Measurements from ENCODE around the gene HOMER2. TPM values are rescaled to one million over a fixed set of nuclear protein-coding genes. Genes with fewer than 3 reads are reported as not detected.

The HOMER2 gene
- total RNA-seq, 1 donor from 2014 or later = 21.0 TPM

DNA sequence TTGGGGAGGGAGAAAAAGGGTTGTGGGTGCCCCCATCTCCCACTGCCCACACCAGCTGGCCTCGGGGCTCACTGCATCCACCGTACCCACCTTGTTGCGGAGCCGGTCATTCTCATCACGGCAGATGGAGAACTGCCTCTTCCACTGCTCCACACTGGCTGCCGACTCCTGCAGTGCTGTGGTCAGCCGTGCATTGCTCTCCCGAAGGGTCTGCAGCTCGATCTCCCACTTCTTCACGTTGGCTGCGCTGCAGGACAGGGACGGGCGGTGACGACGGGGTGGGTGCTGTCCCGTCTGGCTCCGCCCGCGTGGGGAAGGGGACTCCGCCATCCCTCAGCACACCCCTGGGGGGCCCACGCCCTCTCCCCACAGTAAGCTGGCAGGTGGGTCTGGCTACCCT, 98.0 kb downstream of the HOMER2 start:
- peaks cover 5% of the 10 kb centered on the region for H3K4me1 Mint-ChIP-seq (ENCODE audit: low read depth)
- H3K9me3 Mint-ChIP-seq (ENCODE audit: low read depth) = no peaks in the 10 kb centered on the region
- no peak for DNase-seq (ENCODE audit: low spot score, unreplicated experiment)
- no peak overlapping the region for H3K4me3 Mint-ChIP-seq (ENCODE audit: low read depth)
- no peak overlapping the region for H3K27ac Mint-ChIP-seq
- H3K36me3 Mint-ChIP-seq (ENCODE audit: insufficient read depth) = no peaks in the 10 kb centered on the region
- TF ChIP-seq, protein P1, sequence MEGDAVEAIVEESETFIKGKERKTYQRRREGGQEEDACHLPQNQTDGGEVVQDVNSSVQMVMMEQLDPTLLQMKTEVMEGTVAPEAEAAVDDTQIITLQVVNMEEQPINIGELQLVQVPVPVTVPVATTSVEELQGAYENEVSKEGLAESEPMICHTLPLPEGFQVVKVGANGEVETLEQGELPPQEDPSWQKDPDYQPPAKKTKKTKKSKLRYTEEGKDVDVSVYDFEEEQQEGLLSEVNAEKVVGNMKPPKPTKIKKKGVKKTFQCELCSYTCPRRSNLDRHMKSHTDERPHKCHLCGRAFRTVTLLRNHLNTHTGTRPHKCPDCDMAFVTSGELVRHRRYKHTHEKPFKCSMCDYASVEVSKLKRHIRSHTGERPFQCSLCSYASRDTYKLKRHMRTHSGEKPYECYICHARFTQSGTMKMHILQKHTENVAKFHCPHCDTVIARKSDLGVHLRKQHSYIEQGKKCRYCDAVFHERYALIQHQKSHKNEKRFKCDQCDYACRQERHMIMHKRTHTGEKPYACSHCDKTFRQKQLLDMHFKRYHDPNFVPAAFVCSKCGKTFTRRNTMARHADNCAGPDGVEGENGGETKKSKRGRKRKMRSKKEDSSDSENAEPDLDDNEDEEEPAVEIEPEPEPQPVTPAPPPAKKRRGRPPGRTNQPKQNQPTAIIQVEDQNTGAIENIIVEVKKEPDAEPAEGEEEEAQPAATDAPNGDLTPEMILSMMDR (IDR thresholded peaks at IDR 0.05; ENCODE audit: unreplicated experiment) = no peak
- H3K27me3 Mint-ChIP-seq = no peaks in the 10 kb centered on the region

DNA sequence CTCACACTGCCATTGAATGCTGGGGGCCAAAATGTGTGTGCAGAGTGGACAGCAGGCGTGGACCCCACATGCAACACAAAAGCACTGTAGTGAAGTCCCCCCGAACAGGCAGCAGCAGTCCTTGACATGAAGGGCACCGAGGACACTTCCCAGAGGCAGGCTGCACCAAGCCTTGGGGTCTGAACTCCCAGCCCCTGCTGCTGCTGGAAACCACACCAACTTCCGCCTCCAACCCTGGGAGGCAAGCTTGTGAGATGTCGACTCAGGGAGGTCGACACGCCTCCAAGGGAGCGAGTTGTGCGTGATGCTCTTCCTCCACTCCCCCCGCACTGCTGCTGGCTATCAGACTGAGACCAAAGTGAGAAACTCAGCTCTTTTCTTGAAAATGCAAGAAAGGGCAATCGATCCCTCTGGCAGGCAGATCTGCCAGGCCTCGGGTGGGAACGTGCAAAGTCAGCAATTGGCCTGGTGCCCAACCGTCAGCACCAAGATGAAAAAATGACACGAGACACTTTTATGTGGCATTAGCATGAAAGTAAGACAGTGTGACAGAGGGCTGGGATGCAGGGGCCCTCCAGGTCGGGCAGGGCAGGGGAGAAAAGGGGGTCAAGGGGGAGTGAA, 99.5 kb downstream of the HOMER2 start:
- TF ChIP-seq, protein P1 (IDR thresholded peaks at IDR 0.05; ENCODE audit: unreplicated experiment) = no peak
- no peaks in the 10 kb centered on the region for H3K9me3 Mint-ChIP-seq (ENCODE audit: low read depth)
- peaks cover 9% of the 10 kb centered on the region for H3K4me1 Mint-ChIP-seq (ENCODE audit: low read depth)
- no peaks in the 10 kb centered on the region for H3K36me3 Mint-ChIP-seq (ENCODE audit: insufficient read depth)
- H3K27me3 Mint-ChIP-seq = no peaks in the 10 kb centered on the region
- H3K4me3 Mint-ChIP-seq (ENCODE audit: low read depth) = no peak overlapping the region
- H3K27ac Mint-ChIP-seq = no peak overlapping the region
- no peak for DNase-seq (ENCODE audit: low spot score, unreplicated experiment)

DNA sequence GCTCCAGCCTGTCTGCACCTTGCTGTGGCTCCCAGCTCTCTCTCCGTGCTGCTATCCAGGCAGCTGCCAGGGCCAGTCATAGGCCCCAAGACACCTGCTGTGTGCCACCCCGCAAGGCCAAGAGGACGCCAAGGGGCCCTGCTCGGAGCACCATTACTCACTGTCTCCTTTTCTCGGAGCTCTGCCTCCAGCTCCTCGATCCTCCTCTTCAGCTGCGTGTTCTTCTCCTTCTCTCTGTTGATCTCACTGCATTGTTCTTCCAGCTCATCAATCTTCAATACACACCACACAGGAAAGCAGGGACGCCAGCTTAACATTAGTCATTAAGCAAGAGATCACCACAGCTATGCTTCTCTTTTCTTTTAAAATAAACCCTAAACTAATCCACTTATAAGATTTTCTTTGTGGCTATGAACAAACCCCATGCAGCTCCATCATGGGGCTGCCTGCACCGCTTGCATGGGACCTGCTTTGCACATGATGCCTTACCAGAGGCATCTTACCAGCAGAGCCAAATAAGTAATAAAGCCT, 100.5 kb downstream of the HOMER2 start:
- Mint-ChIP-seq H3K4me1 (ENCODE audit: low read depth) (peaks cover 9% of the 10 kb centered on the region), H3K27me3 (no peaks in the 10 kb centered on the region), H3K36me3 (ENCODE audit: insufficient read depth) (no peaks in the 10 kb centered on the region), H3K4me3 (ENCODE audit: low read depth) (no peak overlapping the region), H3K9me3 (ENCODE audit: low read depth) (no peaks in the 10 kb centered on the region), H3K27ac (no peak overlapping the region)
- TF ChIP-seq, protein P1 (IDR thresholded peaks at IDR 0.05; ENCODE audit: unreplicated experiment) = no peak
- DNase-seq (ENCODE audit: low spot score, unreplicated experiment) = no peak

DNA sequence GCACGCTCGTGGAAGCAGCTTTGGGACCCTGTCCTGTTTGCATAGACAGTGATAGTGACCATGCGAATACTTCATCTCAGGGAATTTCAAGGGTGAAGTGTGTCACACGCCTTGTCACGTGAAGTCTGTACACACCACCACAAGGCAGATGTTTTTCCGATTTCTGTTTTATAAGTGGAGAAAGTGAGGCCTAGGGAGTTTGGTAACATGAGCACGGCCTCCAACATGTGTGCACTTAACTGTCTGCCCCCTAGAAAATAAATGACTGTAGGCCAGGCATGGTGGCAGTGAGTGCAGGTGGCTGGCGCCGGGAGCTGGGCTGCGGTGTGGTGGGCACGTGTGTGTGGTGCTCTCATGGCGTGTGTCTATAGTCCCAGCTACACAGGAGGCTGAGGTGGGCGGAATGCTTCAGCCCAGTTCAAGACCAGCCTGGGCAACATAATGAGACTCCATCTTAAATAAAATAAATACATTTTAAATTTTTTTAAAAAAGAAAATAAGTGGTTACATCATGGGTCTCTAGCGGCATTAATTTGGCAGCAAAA, 101.1 kb downstream of the HOMER2 start:
- Mint-ChIP-seq H3K4me3 (ENCODE audit: low read depth) (no peak overlapping the region), H3K4me1 (ENCODE audit: low read depth) (peaks cover 9% of the 10 kb centered on the region), H3K9me3 (ENCODE audit: low read depth) (no peaks in the 10 kb centered on the region), H3K36me3 (ENCODE audit: insufficient read depth) (no peaks in the 10 kb centered on the region), H3K27ac (no peak overlapping the region), H3K27me3 (no peaks in the 10 kb centered on the region)
- no peak for DNase-seq (ENCODE audit: low spot score, unreplicated experiment)
- TF ChIP-seq, protein P1 (IDR thresholded peaks at IDR 0.05; ENCODE audit: unreplicated experiment) = no peak

DNA sequence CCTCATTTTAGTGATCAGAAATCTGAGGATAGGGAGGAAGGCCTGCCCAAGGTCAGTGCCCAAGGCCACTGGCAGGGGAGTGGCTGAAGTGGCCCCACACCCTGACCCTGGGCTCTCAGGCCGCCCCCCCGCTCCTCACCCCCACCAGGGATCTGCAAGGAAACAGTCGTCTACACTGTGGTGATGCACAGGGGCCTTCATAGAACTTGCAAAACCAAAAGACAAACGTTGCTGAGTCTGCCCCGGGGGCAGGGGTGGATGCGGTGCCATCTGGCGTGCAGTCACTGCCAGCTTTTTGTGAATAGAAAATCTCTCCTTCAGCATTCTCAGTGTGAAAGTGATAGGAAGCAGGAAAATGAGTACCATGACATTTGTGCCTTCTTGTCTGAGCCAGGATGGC, 101.8 kb downstream of the HOMER2 start:
- Mint-ChIP-seq H3K4me1 (ENCODE audit: low read depth) (peaks cover 9% of the 10 kb centered on the region), H3K27me3 (no peaks in the 10 kb centered on the region), H3K27ac (no peak overlapping the region), H3K36me3 (ENCODE audit: insufficient read depth) (no peaks in the 10 kb centered on the region), H3K9me3 (ENCODE audit: low read depth) (no peaks in the 10 kb centered on the region), H3K4me3 (ENCODE audit: low read depth) (no peak overlapping the region)
- TF ChIP-seq, protein P1 (IDR thresholded peaks at IDR 0.05; ENCODE audit: unreplicated experiment) = no peak
- no peak for DNase-seq (ENCODE audit: low spot score, unreplicated experiment)
